CD4-positive, alpha-beta T cell treated with Interleukin-4 for 1 hour (primary cell): ENCODE data around the gene INPP5E.

Experiments used
- DNase-seq, 2 donors: peaks; one replicate each; pipeline ENCODE4 v3.0.0-alpha.2; 2020 to 2022

INPP5E gene

DNA sequence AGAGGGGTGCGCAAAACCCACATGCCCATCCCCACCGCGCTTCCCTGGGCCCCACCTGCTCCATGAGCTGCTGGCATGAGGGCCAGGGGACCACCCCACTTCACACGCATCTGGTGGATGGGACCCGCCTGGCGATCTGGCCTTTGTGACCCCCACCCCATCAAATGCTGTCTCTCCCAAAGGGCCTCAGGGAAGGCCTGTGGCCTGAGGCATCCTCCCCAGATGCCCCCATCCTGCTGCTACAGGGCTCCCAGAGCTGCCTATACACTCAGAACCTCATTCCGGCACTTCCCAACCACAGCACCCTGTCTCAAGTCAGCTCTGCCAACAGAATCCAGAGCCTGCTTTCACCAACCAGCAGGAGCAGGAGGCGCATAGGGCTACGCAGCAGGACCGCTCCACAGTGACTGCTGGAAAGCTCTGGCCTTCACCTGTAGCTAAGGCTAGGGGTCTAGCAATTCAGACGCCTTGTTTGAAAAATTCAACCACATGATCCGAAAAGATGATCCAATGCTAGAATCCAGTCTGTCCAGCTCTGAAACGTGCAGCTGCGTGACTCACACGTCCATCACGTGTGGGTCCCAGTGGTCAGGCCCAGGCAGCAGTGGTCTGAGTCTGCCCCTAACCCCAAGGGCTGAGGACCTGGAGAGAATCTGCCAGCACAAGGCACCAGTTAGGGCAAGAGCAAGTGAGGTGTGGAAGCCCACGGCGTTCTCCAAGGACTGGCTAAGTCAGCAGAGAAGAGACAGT lies 38.3 kb downstream of the INPP5E start:
- no peak for DNase-seq

DNA sequence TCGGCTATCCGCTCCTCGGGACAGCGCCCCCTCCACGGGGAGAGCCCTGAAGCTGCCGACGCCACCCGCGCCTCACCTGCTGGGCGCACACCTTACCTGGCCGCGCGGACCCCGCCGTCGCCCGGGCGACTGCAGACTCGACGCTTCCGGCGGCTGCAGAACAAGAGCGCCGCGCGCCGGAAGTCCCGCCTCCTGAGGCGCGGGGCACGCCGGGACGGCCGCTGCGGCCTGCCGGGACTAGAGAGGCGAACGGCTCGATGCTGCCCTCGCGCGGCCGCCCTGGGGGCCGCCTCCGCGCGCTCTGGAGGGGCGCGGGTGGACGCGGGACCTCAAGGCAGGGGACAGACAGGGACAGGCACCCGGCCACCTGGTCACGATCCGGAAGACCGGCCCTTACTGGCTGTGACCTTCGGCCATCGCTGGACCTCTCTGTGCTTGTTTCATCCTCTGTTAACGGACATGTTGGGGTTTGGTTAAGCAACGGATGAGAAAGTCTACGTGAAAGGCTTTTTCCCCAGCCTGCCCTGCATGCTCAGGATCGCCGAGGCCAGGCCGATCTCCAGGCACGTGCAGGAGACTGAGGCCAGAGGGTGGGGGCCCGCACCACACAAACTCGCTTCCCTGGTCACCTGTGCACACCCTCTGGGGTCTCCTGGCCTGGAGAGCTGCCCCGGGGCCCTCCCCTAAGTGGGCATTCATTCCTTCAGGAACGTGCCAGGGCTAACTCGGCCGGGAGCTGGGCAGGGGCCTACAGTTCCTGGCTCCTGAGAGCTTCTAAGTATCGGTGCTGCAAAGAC lies 39.4 kb downstream of the INPP5E start, which contains the start of gene SNAPC4:
SNAPC4 (minus strand) TSS at position 133 of the 797 bp plus-strand sequence. CDS start 1,742 bp downstream, outside the sequence.
- peak; percentile 87 to 89 for DNase-seq

DNA sequence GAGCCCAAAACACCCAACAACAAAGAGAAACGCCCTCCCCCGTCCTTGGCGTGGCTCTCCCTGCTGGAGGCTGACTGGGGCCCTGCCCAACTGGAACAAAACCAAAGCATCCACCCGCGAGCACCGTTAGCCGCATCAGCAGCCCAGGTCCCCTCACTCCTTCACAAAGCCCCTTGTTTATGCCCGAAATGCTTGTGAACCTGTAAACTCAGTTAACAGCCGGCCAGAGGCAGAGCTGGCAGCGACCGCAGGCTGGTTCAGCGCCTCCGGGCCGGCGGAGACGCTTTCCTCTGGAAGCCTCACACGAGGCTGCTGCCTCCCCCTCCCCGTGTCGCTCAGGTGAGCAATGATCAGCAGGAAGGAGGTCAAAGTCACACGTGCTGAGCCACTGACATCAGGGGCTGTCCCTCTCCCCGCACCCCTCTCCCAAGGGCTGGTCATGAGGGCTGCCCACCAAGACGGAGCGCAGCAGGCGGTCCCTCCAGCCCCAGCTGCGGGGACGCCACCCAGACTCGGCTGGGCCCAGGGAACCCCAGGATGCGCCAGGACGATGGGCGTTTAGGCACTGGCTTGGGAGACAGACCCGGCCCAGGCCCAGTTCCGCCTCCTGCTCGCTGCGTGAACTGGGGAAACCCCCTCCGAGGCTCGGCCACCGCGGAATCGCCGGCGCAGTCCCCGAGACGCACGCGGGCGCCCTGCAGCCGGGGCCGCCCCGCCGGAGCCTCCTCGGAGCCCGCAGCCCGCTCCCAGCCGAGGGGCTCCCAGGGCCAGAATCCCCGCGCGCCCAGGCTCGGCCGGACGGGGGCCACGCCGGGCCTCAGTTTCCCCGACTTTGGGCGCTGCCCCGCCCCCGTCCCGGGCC lies 40.2 kb downstream of the INPP5E start:
- peak in 1 of 2 donors; percentile 47 for DNase-seq

DNA sequence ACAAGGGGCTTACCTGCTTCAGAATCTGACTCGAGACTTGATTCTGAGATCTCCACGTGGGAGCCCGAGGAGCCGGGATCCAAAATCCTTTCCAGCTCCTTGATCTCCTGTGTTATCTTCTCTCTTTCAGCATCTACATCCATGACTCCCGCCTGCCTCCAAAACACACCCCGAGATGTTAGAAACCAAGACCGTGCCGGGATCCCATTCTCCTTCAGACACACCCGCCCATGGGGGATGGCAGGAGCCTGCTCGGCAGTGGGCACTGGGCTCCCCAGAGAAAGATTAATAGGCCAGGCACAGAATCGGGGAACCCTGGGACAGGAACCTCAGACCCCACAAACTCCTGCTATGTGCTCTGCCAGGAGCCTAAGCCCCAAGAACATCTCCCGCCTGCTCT lies 41.4 kb downstream of the INPP5E start:
- no peak for DNase-seq

DNA sequence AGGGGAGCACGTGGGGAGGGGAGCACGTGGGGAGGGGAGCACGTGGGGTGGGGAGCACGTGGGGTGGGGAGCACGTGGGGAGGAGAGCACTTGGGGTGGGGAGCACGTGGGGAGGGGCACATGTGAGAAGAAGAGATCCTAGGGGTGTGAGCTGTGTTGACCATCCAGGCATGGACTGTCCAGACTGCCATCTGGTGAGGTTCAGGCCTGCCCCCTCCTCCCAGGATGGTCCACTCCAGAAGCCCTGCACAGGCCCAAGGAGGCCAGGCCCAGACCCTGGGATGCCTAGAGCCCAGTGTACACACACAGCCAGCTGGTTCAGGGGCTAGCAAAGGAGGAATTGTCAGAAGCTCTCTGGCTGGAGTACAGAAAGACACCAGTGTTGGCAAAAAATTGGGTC lies 42.0 kb downstream of the INPP5E start:
- DNase-seq: no peak

DNA sequence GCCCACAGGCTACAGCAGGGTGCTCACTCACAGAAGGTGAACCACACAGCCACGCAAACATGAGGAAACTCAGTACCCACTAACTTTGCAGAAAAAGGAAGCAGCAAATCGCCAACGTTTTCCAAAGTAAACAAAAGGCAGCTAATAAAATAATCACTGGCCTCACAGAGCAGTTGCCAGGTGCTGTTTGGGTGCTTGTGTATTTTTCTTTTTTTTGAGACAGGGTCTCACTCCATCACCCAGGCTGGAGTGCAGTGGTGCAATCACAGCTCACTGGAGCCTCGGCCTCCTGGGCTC lies 43.5 kb downstream of the INPP5E start:
- no peak for DNase-seq

DNA sequence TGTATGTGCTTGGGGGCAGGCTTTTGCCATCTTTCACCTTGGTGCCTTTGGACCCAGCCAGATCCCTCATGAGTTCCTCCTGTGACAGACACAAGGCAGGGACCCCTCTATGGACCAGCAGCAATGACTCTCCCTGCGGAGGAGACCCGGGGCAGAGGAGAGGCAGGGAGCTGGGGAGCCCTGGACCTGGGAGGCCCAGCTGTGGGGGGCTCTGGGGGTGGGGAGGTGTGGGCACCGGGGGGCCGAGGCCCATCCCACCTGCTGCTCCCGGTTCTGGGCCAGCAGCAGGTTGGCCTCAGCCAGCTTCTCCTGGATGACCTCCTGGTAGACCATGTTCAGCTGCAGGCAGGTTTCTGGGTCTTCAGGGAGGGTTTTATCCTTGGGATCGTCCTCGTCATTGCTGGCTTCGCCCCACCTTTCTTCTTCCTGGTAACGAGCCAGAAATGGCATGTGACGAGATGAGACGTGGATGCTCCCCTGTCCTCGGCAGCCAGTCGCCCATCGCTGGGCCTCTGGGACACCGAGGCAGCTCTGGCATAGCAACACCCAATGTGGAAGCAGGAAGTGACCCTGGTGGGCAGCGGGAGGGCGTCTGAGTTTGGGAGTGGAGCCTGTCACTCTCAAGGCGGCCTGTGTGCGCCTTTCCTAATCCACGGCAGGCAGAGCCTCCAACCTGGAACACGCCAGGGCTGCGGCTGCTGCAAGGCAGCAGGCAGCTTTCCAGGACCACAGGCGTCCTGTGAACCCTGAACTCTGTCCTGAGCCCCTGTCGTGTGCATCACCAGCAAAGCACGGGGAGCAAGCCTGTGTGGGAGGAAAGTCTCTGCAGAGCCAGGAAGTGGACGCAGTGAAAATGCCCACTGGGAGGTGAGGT lies 44.1 kb downstream of the INPP5E start:
- no peak for DNase-seq

DNA sequence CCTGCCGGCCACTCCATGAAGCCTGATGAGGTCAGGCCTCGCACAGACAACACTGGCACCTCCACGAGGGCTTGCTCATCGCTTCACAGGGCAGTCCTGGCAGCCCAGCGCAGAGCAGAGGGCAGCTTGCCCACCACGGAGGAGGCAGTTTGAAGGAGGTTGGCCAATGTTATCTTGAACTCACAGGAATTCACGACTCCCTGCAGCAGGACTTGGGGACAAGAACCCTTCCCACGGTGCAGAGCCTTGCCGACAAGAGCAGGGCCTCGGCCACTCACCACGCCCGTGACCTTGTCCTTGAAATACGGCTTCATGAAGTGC lies 44.7 kb downstream of the INPP5E start:
- no peak for DNase-seq

DNA sequence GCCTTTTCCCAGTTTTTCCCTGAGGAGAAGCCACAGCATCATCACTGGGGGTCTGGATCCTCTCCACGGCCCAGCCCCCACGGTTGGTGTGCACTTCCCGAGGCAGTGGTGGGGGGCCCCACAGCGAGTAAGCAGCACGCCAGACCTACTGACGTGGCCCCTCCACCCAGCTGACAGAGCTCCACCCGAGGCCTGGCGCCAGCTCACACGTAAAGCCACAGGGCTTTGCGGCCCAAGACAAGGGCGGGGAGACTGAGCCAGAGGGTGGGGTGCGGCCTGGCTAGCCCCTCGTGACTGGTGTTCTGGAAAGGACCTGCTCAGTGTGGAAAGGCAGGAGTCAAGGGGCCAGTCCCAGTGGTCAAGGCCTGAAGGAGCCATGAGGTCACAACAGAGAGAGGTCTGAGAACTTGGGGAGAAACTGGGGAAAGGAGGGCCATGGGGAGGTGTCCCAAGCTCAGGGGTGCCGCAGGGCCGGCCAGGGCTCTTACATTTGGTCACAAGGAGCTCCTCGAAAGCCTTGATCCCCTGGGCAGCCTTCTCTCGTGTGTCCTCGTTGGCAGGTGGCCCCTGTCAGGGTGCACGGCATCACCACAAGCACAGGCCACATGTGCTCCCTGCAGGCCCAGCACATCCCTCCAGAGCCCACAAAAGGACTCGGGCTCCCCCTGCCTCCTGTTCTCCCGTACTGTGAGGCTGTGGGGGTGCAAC lies 45.2 kb downstream of the INPP5E start:
- no peak for DNase-seq

DNA sequence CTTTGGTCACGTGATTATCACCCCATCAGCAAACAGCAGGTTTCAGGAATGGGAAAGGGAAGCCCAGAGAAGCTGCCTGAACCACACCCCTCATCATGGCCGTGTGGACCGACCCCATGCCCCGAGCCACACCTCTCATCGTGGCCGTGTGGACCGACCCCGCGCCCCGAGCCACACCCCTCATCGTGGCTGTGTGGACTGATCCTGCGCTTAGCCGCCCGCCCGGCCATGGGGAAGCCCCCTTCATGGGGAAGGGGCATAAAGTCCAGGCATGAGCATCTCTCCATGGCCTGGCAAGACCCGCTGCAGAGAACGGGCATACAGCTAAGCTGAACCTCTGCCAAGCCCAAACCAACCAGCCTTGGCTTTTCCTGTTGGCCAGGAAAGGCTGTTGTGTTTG lies 46.1 kb downstream of the INPP5E start:
- no peak for DNase-seq

DNA sequence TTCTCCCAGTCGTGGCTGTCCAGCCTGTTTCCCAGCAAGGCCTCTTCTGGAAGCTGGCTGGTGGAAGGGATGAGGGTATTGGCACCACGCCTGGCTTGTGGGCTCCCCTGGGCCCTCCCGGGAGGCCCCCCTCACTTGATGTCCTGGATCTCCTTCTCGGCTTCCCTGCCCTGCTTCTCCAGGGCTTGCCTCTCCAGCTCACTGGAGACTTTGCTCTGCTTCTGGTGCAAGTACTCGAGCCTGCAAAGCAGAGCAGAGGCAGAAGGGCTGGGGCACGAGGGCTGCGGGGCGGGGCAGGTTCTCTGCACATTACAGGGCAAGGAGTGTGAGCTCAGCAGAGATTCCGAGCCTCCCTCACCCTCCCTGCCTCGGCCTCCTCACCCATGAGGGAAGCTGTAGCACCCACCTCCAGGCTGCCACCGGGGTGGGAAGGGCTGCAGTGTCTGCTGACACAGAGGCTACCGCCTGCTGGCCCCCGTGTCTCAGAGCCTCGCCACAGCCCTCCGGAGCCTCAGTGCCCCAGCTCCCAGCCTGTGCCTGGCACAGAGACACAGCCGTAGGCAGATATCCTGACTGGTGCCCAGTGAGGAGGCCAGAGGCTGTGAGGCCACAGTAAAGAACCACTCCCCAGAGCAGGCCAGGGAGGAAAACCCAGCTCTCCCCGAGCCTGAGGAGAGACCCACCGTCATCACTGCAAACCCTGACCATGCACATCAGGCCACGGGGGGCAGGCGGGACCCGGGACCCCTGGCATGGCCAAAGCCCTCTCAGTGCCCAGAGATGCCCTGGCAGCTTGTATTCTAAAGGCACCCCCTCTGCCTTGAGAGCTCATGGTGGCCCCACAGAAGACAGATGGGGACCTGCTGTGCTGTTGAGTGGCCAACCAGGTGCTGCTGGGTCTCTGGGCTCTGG lies 46.9 kb downstream of the INPP5E start:
- no peak for DNase-seq

DNA sequence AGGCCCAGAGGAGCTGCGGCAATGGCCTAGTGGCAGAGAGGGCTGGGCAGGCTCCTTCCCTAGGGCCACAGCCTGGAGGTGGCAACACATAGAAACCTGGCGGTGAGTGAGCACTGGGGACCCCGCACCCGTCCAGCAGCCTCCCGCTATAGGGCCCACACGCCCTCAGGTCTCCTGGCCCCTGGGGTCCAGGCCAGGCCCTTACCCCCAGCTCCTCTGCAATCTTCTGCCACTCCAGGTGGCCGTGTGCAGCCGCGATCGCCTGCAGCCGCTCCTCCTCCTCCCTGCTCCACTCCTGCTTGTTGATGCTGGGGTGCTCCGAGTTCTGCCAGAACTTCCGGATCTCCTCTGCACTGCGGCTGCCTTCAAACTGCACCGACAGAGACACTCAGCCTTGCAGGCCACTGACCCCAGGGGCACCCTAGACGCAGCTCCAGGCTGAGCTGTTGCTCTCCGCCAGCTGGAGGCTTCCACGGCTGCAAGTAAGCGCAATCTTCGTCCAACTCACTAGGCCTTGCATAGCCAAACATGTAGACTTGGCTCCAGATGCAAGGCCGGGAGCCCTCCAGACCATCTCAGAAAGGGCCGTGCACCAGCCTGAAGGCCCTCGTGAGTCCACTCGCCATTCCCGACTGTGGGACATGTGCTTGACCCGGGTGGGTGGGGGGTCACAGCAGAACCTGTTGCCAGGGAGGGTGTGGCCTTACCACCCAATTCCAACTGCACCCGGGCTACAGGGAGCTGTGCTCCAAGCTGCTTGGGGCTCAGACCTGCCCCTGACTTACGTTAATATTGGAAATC lies 47.7 kb downstream of the INPP5E start:
- no peak for DNase-seq

DNA sequence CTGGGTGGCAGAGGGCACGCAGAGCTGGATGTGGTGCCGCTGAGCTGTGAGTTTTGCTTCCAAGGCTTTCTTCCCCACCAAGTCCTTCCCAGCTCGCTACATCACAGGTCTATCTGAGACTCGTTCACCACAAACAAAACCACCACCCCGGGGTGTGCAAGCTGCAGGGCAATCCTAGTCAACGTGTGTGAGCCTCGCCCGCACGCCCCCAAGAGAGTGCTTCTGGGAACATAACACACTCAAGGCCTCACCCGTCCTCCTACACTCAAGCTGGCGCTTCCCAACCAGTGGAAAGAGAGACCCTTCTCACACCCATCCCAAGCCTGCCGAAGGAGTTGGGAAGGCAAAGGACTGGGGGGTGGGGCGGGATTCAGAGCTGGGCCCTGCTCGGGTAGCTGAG lies 50.2 kb downstream of the INPP5E start:
- no peak for DNase-seq

DNA sequence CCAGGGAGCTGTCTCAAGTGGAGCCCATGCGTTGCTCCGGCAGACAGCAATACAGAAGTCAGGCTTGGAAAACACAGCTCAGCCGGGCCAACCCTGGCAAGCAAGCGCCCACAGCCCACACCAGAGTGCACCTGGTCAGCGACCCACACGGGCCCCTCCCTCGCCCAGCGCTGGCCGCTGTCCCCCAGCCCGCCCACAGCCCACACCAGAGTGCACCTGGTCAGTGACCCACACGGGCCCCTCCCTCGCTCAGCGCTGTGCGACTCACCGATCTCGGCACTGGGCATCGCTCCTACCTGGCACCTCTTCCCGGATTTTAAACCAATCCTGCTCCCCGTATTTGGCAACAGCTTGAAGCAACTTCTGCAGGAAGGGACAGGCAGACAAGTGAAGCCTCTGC lies 52.4 kb downstream of the INPP5E start:
- no peak for DNase-seq

DNA sequence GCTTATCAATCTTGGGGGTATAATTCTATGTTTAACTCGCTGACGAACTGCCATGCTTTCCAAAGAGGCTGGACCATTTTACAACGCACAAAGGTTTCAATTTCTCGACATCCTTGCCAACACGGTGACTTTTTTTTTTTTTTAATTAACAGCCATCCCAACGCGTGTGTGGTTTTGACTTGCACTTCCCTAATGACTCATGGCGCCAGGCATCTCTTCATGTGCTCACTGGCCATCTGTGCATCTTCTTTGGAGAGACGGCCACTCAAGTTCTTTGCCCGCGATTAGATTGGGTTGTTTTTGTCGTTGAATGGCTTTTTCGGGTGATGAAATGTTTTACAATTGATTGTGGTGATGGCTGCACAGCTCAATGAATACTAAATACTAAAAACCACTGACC lies 53.6 kb downstream of the INPP5E start:
- no peak for DNase-seq

DNA sequence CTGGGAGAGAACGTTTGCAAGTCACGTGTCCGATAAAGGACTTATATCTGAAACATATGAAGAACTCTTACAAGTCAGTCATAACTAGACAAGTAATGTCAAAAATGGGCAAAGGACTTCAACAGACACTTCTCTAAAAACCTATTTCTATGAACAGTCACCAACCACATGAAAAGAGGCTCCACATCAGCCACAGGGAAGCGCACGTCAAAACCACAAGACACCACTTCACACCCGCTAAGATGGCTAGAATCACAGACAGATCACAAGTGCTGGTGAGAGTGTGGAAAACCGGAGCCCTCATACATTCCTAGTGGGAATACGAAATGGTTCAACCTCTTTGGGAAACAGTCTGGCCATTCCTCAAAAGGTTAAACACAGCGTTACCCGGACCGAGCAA lies 54.6 kb downstream of the INPP5E start:
- peak; percentile 43 to 47 for DNase-seq

DNA sequence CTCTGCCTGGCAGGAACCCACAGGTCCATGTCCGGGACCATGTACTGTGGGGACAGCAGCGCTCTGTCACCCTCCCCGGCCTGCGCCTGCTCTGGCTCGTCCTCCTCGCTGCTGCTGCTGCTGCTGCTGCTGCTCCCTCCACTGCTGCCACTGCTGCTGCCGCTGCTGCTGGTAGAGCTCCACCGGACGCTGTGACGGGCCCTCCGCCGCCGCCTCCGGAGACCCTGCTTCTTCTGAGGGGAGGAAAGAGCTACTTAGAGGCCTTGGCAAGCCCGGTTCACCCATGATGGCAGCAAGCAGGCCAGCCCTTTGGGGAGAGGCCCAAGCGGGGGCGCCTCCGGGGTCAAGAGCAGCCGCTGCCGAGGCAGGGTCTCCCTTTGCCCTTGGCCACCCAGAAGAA lies 56.2 kb downstream of the INPP5E start:
- no peak for DNase-seq

DNA sequence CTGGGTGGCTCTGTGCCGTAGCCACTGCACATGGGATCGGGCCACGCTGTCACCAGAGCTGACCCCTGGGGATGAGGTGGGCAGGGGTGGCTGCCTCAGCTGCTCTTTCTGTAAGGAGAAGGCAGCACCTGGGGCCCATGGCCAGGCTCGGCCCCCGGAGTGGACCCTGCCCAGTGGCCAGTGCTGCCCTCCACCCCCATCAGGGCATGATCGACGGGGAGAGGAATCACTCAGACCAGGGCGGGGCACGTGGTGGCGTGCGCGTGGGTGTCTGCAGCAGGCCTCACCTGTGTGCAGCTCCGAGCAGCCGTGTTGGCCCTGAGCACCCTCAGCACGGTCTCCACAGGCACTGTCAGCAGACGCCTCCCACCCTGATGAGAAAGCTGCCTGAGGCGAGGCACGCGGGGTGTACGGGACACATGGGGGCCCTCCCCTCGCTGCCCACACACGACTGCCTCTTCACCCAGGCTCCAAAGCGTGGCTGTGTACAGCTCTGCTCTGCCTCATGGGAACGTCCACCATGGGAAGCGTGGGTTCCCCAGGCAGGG lies 57.6 kb downstream of the INPP5E start:
- DNase-seq: no peak

DNA sequence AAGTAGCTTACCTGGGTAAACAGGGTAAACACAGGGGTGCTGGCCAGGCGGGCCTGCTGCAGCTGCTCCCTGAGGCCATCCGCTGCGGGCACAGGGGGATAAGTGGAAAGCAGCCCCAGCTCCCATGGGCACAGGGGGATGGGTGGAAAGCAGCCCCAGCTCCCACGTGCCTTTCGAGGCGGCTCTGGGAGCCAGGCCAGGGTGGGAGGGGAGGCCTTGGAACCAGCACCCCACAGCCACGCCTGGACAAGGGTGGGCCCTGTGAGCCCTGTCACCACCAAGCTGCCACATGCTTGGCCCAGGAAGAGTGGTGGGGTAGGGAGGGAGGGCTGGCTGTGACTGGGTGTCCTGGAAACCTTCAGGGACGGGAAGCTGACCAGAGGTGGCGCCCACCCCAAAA lies 58.3 kb downstream of the INPP5E start:
- no peak for DNase-seq

DNA sequence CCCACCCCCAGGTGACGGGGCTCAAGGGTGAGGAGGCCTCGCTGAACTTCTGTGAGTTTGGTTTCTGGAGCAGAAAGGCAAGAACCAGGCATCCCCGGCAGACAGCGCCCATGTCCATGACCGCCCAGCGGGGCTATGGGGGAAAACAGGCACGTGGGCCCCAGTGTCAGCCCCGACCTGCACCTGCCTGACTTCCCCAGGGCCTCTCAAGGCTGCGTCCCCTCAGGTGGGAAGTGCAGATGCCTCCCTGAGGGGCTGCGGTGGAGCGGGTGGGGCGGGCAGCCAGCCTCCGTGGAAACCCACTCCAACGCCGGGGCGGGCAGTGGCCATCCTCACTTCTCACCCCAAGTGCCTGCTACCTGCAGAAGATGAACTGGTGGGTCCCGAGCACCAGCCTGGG lies 59.3 kb downstream of the INPP5E start:
- no peak for DNase-seq
